GM21786 (cell line): ENCODE measurements around the gene FXYD5.
A peak's percentile ranks its signal among the peaks of the same experiment; 100 is the strongest.
"Not testable (repeated sequence)": the region's sequence is repeated elsewhere in the genome, so short reads cannot be mapped to it uniquely, and the experiment has no call there.

Experiments used
- ATAC-seq: cut with Tn5 transposase; IDR thresholded peaks from one replicate; pipeline ENCODE4 v1.9.1; 2021; ENCODE audit not compliant: unreplicated experiment

Gene FXYD5

DNA sequence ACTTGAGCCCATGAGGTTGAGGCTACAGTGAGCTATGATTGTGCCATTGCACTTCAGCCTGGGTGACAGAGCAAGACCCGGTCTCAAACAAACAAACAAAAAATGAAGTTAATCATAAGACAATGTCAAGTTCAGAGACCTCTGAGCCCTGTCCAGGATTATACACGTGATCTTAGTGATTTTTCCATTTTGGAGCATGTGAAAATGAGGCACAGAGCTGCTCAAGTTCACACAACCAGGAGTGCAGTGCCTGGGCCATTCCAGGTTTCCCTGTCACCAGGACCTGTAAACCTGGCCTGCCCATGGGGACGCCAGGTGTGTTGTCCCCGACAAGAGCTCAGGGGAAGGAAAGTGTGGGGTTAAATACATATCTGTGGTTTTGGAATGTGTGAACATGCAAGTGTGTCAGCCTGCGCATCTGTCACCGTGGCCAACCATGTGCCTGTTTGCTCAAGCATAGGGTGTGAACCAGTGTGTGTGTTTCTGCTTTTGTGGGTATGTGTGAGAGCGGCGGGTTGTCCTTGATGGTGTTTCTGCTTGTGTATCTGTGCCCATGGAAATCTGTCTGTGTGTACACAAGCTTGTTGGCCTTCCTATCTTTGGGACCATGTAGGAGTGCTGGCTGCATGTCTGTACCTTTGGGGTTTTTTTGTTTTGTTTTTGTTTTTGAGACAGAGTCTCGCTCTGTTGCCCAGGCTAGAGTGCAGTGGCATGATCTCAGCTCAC, 17.4 kb upstream of the FXYD5 start:
- no peak for ATAC-seq

DNA sequence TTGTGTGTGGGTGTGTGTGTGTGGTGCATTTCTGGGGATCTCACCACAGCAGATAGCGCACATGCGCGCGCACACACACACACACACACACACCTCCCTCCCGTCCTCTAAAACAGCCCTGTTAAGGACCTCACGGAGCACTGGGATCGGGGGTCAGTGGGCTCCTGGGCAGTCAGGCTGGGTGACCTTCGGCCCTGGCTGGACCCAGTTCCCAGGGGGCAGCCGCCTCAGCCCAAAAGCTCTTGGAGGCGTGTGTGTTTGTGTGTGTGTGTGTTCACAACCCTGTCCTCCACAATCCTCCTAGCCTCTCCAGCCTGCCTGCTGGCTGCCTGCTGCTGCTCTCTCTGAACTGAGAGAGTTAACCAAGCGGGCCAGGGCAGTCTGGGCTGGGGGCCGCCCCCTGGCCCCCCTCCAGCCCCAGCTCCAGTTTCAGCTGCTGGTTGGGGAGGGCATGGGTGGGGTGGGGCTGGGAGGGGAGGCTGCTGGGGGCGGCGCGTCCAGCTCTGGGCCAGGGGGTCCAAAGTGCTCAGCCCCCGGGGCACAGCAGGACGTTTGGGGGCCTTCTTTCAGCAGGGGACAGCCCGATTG, 16.1 kb upstream of the FXYD5 start, which contains the start of gene FXYD1:
Gene FXYD1 (plus strand): TSS at position 520 of the 588 bp plus-strand sequence. CDS start 1,256 bp downstream, outside the sequence.
- no peak for ATAC-seq

DNA sequence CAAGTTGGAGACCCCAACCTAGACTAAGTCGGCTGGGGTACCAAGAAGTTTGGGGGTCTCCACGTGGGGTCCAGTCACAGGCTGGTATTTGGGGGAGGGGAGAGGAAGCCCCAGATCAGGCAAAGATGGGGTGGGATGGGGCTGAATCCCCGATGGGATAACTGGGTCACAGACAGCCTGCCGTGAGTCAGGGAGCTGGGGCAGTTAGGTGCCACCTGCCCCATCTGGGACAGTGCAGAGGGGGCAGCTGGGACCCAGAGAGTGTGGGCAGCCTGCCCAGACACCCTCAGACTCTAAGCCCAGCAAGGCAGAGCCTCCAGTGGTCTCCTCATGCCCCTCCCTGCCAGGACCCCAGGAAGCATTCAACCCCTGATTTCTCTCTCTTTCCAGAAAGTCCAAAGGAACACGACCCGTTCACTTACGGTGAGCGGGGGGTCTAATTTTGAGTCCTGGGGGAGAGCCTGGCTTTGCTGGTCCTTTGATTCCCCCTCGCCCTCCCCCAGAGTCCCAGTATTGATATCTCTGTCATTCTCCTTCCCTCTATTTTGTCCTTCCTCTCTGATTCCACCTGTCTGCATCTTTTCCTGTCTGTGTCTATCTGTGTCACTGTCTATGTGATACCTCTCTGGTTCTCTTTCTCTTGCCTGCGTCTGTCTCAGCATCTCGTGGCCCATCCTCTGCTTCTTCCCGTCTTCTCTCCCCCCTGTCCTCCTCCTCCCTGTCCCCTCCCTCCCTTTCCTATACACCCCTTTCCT, 14.2 kb upstream of the FXYD5 start:
- ATAC-seq: no peak

DNA sequence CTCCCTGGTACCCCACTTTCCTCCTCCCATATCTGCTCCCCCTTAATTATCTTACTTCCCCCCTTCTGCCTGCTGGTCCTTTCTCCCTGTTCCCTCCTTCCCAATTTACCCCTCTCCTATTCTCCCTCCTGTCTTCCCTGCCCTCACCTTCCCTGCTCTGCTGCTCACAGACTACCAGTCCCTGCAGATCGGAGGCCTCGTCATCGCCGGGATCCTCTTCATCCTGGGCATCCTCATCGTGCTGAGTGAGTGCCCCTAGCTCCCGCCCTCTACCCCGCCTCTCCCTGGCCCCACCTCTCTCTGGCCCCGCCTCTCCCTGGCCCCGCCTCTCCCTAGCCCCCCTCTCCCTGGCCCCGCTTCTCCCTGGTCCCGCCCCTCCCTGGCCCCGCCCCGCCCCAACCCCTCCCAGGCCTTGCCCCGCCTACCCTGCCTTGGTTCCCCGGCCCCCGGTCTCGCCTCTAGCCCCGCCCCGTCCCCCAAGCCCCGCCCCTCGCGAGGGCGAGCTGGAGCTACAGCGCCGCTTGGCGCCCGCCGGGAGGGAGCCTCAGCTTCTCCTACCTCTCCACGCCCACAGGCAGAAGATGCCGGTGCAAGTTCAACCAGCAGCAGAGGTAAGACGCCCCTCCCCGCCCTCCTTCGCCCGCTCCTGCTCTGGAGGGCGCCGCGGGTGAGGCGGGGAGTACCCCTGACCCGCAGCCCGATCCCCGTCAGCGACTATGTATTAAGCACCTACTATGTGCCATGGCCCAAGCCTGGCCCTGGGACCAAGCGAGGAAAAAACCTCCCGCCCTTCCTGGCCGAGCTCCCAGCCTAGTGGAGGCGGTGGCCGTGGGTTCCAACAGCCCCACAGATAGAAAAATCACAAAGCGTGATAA, 13.3 kb upstream of the FXYD5 start:
- peak; percentile 46 for ATAC-seq

DNA sequence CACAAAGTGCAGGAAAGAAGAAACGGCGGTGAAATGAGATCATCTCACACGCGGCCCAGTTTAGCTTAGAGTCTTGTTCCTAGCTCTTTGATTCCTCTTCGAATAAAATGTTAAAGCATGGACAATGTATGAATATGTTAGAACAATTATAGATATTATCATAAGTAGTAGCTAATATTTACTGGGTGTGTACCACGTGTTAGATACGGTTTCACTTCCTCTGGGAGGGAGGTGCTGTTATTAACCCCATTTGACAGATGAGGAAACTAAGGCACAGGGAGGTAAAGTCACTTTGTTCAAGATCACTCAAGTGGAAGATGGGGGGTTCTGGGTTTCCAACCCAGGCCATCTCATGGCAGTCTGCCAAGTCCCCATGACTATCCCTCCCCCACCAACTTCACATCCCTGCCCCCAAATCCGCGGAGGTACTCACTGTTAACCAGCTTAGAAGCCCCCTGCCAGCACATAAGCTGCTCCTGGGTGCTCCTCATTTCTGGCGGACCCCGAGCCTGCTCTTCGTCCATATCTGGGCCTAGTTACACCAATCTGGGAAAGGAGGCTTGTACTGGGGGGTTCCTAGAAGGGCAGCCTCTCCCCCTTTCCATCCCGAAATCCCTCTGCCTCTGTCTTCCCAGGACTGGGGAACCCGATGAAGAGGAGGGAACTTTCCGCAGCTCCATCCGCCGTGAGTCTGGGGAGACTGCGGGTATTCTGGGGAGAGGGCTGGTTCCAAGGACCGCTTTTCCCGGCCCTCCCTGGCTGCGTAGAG, 12.5 kb upstream of the FXYD5 start:
- no peak for ATAC-seq

DNA sequence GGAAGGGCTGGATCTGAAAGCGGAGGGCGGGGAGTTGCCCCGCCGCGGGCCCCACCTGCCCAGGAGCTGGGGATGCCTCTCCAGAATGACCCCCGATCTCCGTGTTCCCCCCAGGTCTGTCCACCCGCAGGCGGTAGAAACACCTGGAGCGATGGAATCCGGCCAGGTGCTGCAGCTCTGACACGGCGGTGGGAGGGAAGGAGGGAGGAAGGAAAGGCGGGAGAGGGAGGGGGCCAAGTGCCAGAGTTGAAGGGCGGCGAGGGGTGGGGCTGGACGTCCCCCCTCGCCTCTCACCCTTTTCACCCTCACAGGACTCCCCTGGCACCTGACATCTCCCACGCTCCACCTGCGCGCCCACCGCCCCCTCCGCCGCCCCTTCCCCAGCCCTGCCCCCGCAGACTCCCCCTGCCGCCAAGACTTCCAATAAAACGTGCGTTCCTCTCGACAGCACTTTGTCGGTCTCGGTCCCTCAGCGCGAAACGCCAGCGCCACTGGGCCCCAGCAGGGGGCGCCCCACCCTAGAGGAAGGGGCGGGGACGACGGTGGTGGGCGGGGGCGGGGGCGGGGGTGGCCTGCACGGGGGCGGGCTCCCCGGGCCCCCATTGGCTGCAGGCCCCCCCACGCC, 11.8 kb upstream of the FXYD5 start:
- ATAC-seq: no peak

DNA sequence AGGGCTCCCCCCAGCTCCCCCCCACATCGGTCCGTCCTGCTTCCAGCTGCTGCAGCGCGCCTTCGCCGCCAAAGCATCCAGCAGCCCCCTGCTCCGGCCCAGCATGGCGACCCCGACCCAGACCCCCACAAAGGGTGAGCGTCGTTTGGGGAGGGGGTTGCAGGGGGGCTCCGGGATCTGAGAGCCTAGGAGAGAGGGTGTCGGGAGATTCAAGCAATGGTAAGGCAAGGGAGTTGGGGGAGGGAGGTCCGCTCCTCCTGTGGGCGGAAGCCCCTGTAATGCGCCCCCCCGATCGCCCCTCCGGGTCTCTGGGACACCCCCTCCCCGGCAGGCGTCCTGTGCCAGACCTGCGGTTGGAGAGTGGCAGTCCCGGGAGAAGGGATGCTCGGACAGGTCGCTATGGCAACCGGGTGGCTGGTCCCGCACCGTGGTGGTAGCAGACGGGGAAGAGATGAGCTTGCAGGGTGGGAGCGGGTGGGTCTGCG, 11.3 kb upstream of the FXYD5 start, which contains the start of gene FXYD7:
Gene FXYD7 (plus strand): TSS at position 25 of the 485 bp plus-strand sequence. CDS start 79 bp downstream, at position 104.
- no peak for ATAC-seq

DNA sequence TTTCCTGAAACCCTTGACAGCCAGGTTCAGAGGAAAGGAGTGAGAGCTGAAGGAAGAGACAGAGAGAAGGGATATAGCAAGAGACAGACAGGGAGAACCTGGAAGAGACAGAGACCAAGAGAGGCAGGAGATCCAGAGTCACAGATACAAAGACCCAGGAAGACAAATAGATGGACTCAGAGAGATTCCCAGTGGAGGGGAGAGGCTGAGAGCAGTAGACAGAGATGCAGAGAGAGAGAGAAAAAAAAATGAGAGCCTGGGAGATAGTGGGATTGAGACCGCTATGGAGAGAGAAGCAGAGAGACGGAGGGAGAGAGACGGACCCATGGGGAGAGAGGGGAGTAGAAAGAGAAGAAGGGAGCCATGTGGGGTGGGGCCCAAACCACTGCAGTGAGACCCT, 10.7 kb upstream of the FXYD5 start:
- ATAC-seq: no peak

DNA sequence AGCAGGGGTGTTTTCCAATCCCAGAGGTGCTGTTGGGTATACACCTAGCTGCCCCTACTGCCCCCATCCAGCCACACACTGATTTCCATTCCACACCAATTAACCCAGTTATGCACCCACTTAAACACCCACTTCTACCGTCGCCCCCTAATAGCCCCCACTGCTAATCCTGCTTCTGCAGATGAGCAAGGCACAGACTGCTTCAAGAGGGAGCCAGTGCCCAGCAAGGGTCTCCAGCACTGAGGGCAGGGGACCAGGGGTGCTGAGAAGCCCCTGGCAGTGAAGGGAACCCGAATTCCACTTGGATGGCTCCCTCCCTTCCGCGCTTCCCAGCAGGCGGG, 10.3 kb upstream of the FXYD5 start:
- ATAC-seq: no peak

DNA sequence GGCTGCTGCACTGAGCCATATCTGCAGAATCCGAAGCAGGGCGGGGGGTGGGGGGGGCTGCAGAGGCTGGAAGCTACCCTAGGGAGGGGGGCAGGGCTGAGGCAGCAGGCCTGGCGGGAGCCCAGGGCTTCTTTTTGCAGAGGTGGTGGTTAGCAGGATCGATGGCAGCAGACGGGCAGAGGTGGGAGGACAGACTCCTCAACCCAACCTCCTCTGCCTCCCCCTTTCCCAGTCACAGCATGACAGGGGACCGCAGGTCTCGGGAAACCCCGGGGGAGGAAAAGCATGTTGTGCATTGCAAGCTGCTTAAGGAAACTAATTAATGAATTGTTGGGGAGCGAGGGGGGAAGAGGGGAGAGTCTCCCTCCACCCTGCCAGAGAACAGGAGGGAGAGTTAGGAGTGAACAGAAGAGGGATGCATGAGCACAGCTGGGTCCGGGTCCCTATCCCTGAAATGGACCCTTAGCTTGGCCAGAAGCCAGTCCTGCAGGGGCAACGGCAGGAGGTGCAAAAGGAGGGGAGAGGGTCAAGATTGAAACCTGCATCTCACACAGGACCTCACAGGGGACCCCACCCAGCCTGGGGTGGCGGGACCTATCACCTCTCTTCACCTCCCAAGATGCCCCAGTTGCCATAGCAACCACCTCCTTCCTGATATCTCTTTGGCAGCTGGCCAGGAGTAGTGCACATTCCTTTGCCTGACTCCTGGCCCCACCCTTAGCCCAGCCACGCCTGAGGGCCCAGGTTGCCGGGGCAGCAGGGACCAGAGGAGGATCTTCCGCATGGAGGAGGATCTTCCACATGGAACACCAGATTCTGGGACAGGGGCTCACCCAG, 9.7 kb upstream of the FXYD5 start:
- no peak for ATAC-seq

DNA sequence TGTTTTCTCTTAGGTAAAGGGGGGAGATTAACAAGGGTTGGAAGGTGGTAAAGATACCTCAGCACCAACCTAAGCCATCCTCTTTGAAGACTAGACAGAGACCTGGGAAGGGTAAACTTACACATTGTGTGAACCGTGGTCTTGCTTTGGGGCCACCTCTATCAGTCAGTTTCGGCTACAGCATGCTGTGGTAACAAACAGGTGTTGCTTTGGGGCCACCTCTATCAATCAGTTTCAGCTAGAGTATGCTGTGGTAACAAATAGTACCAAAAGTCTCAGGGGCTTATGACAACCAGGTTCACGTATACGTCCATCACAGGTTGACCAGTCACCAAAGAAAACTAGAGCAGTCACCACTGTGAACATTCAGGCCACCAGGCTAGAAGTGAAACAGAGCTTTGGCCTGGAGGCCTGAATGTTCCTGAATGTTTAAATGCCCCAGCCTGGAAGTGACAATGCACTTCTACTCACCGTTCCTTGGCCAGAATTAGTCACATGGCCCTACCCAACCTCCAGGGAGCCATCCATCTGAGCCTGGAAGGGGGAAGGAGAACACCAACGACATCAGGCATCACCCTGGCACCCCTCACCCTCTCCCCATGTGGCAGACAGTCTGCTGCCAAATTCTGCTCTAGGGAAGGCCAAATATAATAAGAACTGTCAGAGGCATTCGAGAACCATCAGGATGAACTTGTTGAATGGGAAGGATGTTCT, 7.6 kb upstream of the FXYD5 start:
- ATAC-seq: no peak

DNA sequence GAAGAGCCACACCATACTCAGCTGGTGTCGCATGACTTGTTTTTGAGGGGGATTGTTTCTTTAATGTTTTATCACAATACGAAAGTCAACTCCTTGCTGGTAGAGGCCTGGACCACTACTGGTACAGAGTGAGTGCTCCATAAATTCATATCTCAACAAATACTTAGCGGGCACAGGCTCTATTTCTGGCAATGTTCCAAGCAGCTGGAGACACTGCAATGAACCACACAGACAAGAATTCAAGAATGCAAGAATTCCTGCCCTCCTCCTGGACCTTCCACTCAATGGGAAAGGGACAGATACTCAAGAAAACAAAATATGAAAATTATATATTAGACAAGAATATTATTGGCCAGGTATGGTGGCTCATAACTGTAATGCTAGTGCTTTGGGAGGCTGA, 5.1 kb upstream of the FXYD5 start:
- no peak for ATAC-seq

DNA sequence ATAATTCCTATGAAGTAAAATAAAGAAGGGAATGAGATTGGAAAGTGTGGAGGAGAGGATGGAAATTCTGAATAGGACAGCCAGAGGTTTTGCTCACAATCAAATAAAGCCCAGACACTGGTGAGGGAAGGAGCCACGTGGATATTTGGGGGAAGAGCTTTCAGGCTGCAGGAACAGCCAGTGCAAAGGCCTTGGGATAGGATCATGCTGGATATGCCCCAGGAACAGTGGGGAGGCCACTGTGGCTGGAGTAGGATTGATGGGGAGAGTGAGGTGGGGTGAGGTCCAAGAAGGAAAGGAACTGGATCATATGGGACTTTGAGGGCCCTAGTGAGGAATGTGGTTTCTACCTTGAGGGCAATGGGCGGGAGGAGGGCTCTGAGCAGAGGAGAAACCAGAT, 4.1 kb upstream of the FXYD5 start:
- no peak for ATAC-seq

DNA sequence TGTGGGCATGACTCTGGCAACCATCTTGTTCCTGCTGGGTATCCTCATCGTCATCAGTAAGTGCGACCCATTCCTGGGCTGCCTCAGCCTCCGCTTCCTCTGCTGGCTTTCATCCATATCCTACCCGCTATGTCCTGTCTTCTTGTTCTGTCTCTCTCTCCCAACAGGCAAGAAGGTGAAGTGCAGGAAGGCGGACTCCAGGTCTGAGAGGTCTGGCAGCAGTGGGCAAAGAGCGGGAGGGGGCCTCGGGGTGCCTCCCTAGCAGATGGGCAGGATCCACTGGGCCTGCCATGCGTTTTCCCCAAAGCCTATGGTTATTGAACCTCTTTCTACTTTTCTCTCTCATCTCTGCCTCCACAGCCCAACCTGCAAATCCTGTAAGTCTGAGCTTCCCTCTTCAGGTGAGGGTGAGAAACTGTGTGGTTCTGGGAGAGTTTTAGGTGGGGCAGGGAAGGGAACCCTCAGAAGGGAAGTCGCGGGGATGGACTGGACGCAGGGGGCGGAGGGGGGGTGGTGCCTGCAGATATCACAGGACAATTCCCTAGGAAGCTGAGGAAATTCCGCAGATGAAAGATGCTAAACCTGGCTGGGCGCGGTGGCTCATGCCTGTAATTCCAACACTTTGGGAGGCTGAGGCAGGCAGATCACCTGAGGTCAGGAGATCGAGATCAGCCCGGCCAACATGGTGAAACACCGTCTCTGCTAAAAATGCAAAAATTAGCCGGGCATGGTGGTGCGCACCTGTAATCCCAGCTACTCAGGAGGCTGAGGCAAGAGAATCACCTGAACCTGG, 3.1 kb upstream of the FXYD5 start:
- no peak for ATAC-seq

DNA sequence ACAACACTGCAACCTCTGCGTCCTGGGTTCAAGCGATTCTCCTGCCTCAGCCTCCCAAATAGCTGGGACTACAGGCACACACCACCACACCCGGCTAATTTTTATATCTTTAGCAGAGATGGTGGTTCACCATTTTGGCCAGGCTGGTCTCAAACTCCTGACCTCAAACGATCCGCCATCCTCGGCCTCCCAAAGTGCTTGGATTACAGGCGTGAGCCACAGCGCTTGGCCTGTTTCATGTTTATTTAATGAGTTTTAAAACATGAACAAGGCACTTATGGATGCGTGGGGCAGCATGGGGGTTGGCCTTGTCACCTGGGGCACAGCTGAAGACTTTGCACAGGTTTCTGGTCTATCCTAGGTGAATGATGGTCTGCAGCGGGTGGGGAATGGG, 1.4 kb upstream of the FXYD5 start:
- not testable (repeated sequence) for ATAC-seq

DNA sequence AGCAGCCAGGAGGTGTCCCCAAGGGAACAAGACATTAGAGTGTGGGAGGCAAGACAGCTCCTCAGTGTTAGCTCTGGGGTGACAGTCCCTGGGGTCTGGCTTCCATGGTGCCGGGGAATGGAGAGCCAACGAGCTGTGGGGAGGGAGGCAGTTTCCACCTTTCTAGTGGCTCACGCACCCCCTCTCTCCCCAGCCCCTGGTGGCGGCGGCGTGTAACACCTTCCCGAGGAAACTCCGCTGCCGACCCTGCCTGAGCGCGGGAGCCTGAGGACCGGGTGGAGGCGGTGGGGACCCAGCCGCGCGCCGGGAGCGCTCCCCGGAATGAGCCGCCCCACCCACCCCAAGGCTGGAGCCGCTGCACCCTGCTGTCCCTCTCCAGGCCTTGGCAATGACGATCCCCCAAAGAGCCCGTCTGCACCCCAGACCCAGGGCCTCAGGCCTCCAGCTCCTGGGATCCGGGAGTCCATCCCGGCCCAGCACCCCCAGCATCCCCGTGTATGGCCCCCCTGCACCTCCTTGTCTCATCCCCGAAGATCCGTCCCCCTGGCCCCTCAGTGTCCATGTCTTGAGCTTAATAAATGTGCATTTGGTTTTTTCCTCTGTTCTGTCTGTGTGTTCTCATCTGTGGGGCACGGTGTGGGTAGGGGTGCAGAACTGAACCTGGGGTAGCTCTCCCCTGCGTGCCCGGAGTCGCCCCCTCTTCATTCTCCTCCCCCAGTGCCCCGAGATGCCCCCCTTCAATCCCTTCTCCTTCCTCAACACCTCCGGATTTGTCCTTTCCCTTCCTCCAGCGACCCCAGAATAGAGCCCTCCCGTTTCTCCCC, 622 bp upstream of the FXYD5 start:
- ATAC-seq: no peak

DNA sequence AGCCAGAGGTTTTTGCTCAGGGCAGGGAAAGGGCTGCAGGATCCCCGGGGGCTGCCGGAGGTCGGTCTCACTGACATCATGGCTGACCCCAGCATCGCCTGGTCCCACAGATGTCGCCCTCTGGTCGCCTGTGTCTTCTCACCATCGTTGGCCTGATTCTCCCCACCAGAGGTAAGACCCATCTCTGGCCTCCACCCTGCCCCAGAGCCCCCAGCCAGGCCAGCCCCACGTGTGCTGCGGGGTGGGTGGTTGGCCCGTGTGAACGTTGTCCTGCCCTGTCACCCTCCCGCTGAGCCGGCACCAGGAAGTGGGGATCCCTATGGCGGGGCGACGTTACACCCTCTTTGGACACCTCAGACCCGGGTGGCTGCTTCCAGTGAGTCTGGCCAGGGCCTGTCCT, 906 bp downstream of the FXYD5 start:
- ATAC-seq: no peak
